Measurements from ENCODE around the gene POPDC2.

Gene POPDC2

DNA sequence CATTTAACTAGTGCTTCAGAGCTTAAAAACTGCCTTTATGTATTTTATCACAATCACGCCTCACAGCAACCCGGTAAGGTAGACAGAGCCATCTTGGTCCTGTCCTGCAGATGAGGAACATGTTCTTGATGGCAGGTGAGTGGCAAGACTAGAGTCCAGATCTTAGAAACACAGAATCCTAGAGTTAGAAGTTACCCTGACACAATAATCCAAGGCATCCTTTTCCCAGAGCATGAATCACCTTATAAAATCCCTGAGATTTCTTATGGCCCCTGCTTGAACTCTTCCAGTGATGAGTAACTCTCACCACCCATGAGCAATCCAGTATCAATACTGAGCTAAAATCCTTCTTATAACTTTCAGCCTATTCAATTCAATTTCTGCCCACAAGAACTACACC, 16.9 kb downstream of the POPDC2 start:
- TF ChIP-seq FOXM1 (IDR thresholded peaks at IDR 0.05; ENCODE audit: borderline replicate concordance, low read depth) (no peak), TEAD4 (IDR thresholded peaks at IDR 0.05) (no peak), TCF12 (IDR thresholded peaks at IDR 0.05; ENCODE audit: low read depth) (no peak), CREB1 (IDR thresholded peaks at IDR 0.05; ENCODE audit: low read depth) (no peak), NFIC (IDR thresholded peaks at IDR 0.05) (no peak), ZBTB7A (IDR thresholded peaks at IDR 0.05; ENCODE audit: low read depth) (no peak), EP300 (IDR thresholded peaks at IDR 0.05; ENCODE audit: borderline replicate concordance) (no peak), EGR1 (IDR thresholded peaks at IDR 0.05) (no peak)
- TF ChIP-seq, protein P1, sequence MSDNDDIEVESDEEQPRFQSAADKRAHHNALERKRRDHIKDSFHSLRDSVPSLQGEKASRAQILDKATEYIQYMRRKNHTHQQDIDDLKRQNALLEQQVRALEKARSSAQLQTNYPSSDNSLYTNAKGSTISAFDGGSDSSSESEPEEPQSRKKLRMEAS (IDR thresholded peaks at IDR 0.05), result no peak

DNA sequence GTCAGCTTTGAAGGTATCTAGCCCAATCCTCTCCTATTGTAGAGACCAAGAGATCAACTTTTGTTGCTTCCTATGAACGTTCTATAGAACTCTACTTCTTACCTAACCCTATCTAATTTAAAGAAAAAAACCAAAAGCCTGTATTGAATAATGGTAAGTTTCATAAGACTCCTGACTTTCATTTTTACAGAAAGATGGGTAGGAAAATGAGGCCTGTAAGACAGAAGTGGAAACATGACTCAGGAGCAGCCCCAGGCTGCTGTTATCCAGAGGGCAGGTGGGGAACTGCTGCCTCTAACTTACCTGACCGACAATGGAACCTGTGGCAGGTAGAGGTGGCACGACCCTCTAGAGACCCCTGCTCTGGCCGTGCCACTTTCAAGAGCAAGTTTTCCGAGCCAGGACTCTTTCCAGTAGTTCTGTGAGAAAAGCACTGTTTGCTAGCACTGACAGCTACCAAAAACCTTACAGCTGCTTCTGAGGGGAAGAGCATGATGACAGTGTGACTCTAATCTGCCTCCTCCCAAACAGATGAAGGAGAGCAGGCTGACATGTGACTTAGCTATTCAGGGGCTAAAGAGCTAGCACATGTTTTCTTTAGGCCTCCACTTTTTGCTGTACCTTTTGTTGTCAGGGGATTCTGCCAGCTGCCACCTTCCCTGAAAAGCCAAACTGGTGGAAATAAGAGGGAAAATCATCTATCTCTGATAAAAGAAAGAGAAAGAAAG, 17.5 kb downstream of the POPDC2 start:
- TF ChIP-seq, protein P1 (IDR thresholded peaks at IDR 0.05), result no peak

DNA sequence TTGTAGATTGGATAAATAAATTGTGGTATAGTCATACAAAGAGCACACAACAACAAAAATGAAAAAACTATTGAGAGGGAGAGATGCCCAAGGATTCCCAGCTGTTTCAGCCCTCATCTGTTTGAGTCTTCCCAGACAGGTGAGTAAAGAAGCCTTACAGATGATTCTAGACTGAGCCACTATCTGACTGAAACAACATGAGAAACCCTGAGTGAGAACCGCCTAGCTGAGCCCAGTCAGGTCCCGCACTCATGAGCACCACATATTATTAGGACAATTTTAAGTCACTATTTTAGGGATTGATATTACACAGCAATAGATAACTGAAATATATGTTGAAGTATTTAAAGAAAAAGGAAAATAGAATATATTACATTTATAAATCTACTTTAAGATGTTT, 19.0 kb downstream of the POPDC2 start:
- TF ChIP-seq ZBTB7A (IDR thresholded peaks at IDR 0.05; ENCODE audit: low read depth) (no peak), YY1 (IDR thresholded peaks at IDR 0.05; ENCODE audit: low read depth) (no peak), EGR1 (IDR thresholded peaks at IDR 0.05) (no peak), CEBPB (IDR thresholded peaks at IDR 0.05) (no peak), NFIC (IDR thresholded peaks at IDR 0.05) (no peak), TAF1 (IDR thresholded peaks at IDR 0.05; ENCODE audit: low read depth) (no peak), RAD21 (IDR thresholded peaks at IDR 0.05; ENCODE audit: low read depth) (no peak), TCF12 (IDR thresholded peaks at IDR 0.05; ENCODE audit: low read depth) (no peak), CREB1 (IDR thresholded peaks at IDR 0.05; ENCODE audit: low read depth) (no peak), FOXM1 (IDR thresholded peaks at IDR 0.05; ENCODE audit: borderline replicate concordance, low read depth) (no peak), TEAD4 (IDR thresholded peaks at IDR 0.05) (no peak), EP300 (IDR thresholded peaks at IDR 0.05; ENCODE audit: borderline replicate concordance) (no peak)
- TF ChIP-seq, protein P2, sequence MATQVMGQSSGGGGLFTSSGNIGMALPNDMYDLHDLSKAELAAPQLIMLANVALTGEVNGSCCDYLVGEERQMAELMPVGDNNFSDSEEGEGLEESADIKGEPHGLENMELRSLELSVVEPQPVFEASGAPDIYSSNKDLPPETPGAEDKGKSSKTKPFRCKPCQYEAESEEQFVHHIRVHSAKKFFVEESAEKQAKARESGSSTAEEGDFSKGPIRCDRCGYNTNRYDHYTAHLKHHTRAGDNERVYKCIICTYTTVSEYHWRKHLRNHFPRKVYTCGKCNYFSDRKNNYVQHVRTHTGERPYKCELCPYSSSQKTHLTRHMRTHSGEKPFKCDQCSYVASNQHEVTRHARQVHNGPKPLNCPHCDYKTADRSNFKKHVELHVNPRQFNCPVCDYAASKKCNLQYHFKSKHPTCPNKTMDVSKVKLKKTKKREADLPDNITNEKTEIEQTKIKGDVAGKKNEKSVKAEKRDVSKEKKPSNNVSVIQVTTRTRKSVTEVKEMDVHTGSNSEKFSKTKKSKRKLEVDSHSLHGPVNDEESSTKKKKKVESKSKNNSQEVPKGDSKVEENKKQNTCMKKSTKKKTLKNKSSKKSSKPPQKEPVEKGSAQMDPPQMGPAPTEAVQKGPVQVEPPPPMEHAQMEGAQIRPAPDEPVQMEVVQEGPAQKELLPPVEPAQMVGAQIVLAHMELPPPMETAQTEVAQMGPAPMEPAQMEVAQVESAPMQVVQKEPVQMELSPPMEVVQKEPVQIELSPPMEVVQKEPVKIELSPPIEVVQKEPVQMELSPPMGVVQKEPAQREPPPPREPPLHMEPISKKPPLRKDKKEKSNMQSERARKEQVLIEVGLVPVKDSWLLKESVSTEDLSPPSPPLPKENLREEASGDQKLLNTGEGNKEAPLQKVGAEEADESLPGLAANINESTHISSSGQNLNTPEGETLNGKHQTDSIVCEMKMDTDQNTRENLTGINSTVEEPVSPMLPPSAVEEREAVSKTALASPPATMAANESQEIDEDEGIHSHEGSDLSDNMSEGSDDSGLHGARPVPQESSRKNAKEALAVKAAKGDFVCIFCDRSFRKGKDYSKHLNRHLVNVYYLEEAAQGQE (IDR thresholded peaks at IDR 0.05; ENCODE audit: low read depth), result no peak
- TF ChIP-seq, protein P3, sequence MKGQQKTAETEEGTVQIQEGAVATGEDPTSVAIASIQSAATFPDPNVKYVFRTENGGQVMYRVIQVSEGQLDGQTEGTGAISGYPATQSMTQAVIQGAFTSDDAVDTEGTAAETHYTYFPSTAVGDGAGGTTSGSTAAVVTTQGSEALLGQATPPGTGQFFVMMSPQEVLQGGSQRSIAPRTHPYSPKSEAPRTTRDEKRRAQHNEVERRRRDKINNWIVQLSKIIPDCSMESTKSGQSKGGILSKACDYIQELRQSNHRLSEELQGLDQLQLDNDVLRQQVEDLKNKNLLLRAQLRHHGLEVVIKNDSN (IDR thresholded peaks at IDR 0.05), result no peak
- TF ChIP-seq, protein P1 (IDR thresholded peaks at IDR 0.05), result no peak

DNA sequence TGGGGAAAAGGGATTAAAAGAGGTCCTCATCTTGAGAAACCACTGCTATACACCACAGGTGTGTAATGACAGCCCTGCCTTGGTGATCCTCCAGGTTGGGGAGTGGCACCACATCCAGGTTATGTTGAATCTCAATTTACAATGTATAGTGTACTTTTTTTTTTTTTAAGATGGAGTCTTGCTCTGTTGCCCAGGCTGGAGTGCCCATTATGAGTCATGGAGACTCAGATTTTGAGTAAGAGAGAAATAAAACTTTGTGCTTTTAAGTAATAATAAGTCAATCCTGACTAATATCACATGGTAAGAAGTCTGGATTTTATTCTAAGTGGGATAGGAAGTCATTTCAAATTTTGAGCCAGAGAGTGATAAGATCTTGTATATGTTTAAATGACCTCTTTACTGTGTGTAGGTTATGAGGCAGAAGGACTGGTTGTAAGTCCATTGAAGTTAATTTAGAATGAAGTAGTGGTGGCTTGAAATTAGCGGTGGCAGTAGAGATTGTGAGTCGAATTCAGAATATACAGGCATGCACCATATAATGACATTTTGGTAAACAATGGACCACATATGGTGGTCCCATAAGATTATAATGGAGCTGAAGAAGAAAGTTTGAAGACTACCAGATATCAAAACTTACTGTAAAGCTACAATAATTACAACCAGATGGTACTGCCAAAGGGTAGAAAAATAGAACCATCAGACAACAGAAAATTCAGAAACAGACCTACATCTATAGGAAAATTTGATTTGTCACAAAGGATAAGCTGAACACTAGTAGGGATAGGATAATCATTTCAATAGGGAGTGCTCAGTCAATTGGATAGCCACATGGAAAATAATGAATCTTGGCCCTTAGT, 20.7 kb downstream of the POPDC2 start:
- no peak for TF ChIP-seq TEAD4 (IDR thresholded peaks at IDR 0.05)
- TF ChIP-seq ZBTB7A (IDR thresholded peaks at IDR 0.05; ENCODE audit: low read depth), result no peak
- no peak for TF ChIP-seq CEBPB (IDR thresholded peaks at IDR 0.05)
- no peak for TF ChIP-seq TAF1 (IDR thresholded peaks at IDR 0.05; ENCODE audit: low read depth)
- TF ChIP-seq, protein P1 (IDR thresholded peaks at IDR 0.05), result no peak
- no peak for TF ChIP-seq EP300 (IDR thresholded peaks at IDR 0.05; ENCODE audit: borderline replicate concordance)
- TF ChIP-seq, protein P2 (IDR thresholded peaks at IDR 0.05; ENCODE audit: low read depth), result no peak
- TF ChIP-seq, protein P3 (IDR thresholded peaks at IDR 0.05), result no peak
- no peak for TF ChIP-seq NFIC (IDR thresholded peaks at IDR 0.05)
- TF ChIP-seq TCF12 (IDR thresholded peaks at IDR 0.05; ENCODE audit: low read depth), result no peak
- TF ChIP-seq YY1 (IDR thresholded peaks at IDR 0.05; ENCODE audit: low read depth), result no peak
